ENCODE data around the gene CAPN3. TPM values are rescaled to one million over a fixed set of nuclear protein-coding genes. Genes with fewer than 3 reads are reported as not detected.
"Not testable (repeated sequence)": the region's sequence is repeated elsewhere in the genome, so short reads cannot be mapped to it uniquely, and the experiment has no call there.

The CAPN3 gene
- total RNA-seq, 1 donor from 2014 or later, result not detected

- H3K36me3 ChIP-seq, result no peaks in the 10 kb centered on the region
- DNase-seq (ENCODE audit: low spot score), result no peak
- no peaks in the 10 kb centered on the region for H4K20me1 ChIP-seq (ENCODE audit: low read depth)
- no peak overlapping the region for H3K9ac ChIP-seq
- no peaks in the 10 kb centered on the region for H3K79me2 ChIP-seq (ENCODE audit: low read depth)
- Mint-ChIP-seq H3K36me3 (no peaks in the 10 kb centered on the region), H3K9me3 (no peaks in the 10 kb centered on the region), H3K27ac (no peak overlapping the region), H3K4me3 (no peak overlapping the region), H3K4me1 (no peaks in the 10 kb centered on the region), H3K27me3 (ENCODE audit: insufficient read depth, low read depth) (no peaks in the 10 kb centered on the region)
- H3K4me3 ChIP-seq, result no peak overlapping the region
- no peak overlapping the region for H3K4me2 ChIP-seq
- TF ChIP-seq EZH2phosphoT487 (IDR thresholded peaks at IDR 0.05), result no peak
- no peak for TF ChIP-seq EZH2 (IDR thresholded peaks at IDR 0.05)
- TF ChIP-seq, protein P1, sequence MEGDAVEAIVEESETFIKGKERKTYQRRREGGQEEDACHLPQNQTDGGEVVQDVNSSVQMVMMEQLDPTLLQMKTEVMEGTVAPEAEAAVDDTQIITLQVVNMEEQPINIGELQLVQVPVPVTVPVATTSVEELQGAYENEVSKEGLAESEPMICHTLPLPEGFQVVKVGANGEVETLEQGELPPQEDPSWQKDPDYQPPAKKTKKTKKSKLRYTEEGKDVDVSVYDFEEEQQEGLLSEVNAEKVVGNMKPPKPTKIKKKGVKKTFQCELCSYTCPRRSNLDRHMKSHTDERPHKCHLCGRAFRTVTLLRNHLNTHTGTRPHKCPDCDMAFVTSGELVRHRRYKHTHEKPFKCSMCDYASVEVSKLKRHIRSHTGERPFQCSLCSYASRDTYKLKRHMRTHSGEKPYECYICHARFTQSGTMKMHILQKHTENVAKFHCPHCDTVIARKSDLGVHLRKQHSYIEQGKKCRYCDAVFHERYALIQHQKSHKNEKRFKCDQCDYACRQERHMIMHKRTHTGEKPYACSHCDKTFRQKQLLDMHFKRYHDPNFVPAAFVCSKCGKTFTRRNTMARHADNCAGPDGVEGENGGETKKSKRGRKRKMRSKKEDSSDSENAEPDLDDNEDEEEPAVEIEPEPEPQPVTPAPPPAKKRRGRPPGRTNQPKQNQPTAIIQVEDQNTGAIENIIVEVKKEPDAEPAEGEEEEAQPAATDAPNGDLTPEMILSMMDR (IDR thresholded peaks at IDR 0.05), result no peak
- no peaks in the 10 kb centered on the region for H3F3A ChIP-seq (ENCODE audit: low read depth)
- H3K9me3 ChIP-seq (ENCODE audit: low read depth), result no peaks in the 10 kb centered on the region
- H3K4me1 ChIP-seq, result no peaks in the 10 kb centered on the region
- no peak overlapping the region for H2AFZ ChIP-seq (replicated peaks)
- H3K27ac ChIP-seq, result no peak overlapping the region
- H3K27me3 ChIP-seq, result no peaks in the 10 kb centered on the region
Observed at GRCh38 chr15:42315521-42315920, 43.8 kb upstream of the CAPN3 start.

GRCh38 chr15:42316282-42316805 is 43.0 kb upstream of the CAPN3 start:
- H3K36me3 ChIP-seq; DNase-seq (ENCODE audit: low spot score); H3K4me1 ChIP-seq; H3K4me3 ChIP-seq; H3K27ac ChIP-seq; H3K27me3 Mint-ChIP-seq (ENCODE audit: insufficient read depth, low read depth); H3K27me3 ChIP-seq; H3K36me3 Mint-ChIP-seq; H3K4me2 ChIP-seq; H2AFZ ChIP-seq (replicated peaks); H3K4me3 Mint-ChIP-seq; H3K79me2 ChIP-seq (ENCODE audit: low read depth); H3K9me3 Mint-ChIP-seq; H3K9me3 ChIP-seq (ENCODE audit: low read depth); H3K27ac Mint-ChIP-seq; H3F3A ChIP-seq (ENCODE audit: low read depth); H4K20me1 ChIP-seq (ENCODE audit: low read depth); H3K9ac ChIP-seq; H3K4me1 Mint-ChIP-seq: not testable (repeated sequence)

DNA sequence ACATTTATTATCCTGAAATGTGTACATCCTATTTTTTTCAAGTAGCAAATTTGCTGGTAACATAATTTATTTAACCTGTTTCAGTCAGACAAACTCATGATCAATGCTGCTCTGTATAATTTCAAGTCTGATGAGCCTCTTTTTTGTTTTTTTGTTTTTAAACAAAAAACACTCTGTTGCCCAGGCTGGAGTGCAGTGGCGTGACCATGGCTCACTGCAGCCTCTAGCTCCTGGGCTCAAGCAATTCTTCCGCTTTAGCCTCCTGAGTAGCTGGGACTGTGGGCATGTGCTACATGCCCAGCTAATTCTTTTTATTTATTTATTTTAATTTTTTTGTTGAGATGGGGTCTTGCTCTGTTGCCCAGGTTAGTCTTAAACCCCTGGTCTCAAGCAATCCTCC is 40.1 kb upstream of the CAPN3 start:
- H3K9me3 Mint-ChIP-seq, result no peaks in the 10 kb centered on the region
- TF ChIP-seq EZH2phosphoT487 (IDR thresholded peaks at IDR 0.05) (no peak), EZH2 (IDR thresholded peaks at IDR 0.05) (no peak)
- TF ChIP-seq, protein P1 (IDR thresholded peaks at IDR 0.05), result no peak

GRCh38 chr15:42324308-42324707 is 35.0 kb upstream of the CAPN3 start:
- Mint-ChIP-seq H3K27me3 (ENCODE audit: insufficient read depth, low read depth) (no peaks in the 10 kb centered on the region), H3K4me3 (no peak overlapping the region), H3K9me3 (no peaks in the 10 kb centered on the region), H3K36me3 (peaks cover 2% of the 10 kb centered on the region), H3K4me1 (peaks cover 2% of the 10 kb centered on the region), H3K27ac (no peak overlapping the region)
- no peak overlapping the region for H3K4me2 ChIP-seq
- no peak overlapping the region for H2AFZ ChIP-seq (replicated peaks)
- no peak for DNase-seq (ENCODE audit: low spot score)
- H4K20me1 ChIP-seq (ENCODE audit: low read depth), result no peaks in the 10 kb centered on the region
- no peak overlapping the region for H3K9ac ChIP-seq
- H3K79me2 ChIP-seq (ENCODE audit: low read depth), result no peaks in the 10 kb centered on the region
- no peak overlapping the region for H3K4me3 ChIP-seq
- H3K4me1 ChIP-seq, result no peaks in the 10 kb centered on the region
- TF ChIP-seq EZH2 (IDR thresholded peaks at IDR 0.05) (no peak), EZH2phosphoT487 (IDR thresholded peaks at IDR 0.05) (no peak)
- TF ChIP-seq, protein P1 (IDR thresholded peaks at IDR 0.05), result no peak
- no peaks in the 10 kb centered on the region for H3K9me3 ChIP-seq (ENCODE audit: low read depth)
- H3K27me3 ChIP-seq, result no peaks in the 10 kb centered on the region
- H3F3A ChIP-seq (ENCODE audit: low read depth), result no peaks in the 10 kb centered on the region
- H3K27ac ChIP-seq, result no peak overlapping the region
- no peaks in the 10 kb centered on the region for H3K36me3 ChIP-seq

More for the DNA sequence above, 40.1 kb upstream of the CAPN3 start:
- Histone ChIP-seq H3K9me3 (ENCODE audit: low read depth) (no peaks in the 10 kb centered on the region), H3K9ac (no peak overlapping the region), H3K4me2 (no peak overlapping the region), H3F3A (ENCODE audit: low read depth) (no peaks in the 10 kb centered on the region), H3K4me3 (no peak overlapping the region), H2AFZ (replicated peaks) (no peak overlapping the region), H3K36me3 (no peaks in the 10 kb centered on the region), H3K27ac (no peak overlapping the region), H4K20me1 (ENCODE audit: low read depth) (no peaks in the 10 kb centered on the region), H3K79me2 (ENCODE audit: low read depth) (no peaks in the 10 kb centered on the region), H3K27me3 (no peaks in the 10 kb centered on the region), H3K4me1 (no peaks in the 10 kb centered on the region)
- H3K27ac Mint-ChIP-seq, result no peak overlapping the region
- DNase-seq (ENCODE audit: low spot score), result no peak
- H3K36me3 Mint-ChIP-seq, result no peaks in the 10 kb centered on the region
- peaks cover 2% of the 10 kb centered on the region for H3K4me1 Mint-ChIP-seq
- H3K27me3 Mint-ChIP-seq (ENCODE audit: insufficient read depth, low read depth), result no peaks in the 10 kb centered on the region
- no peak overlapping the region for H3K4me3 Mint-ChIP-seq
